ENCODE measurements around the gene RBM47.

The RBM47 gene

GRCh38 chr4:40544221-40544620, 85.4 kb downstream of the RBM47 start:
- DNase-seq (ENCODE audit: low read depth), result no peak
- TF ChIP-seq CTCF (IDR thresholded peaks at IDR 0.05; ENCODE audit: insufficient read depth, low read depth, low read length, missing control alignments), result no peak
- H3K4me3 ChIP-seq (ENCODE audit: low read length), result no peak overlapping the region

- no peak for DNase-seq (ENCODE audit: low read depth)
- no peak for TF ChIP-seq CTCF (IDR thresholded peaks at IDR 0.05; ENCODE audit: insufficient read depth, low read depth, low read length, missing control alignments)
- no peak overlapping the region for H3K4me3 ChIP-seq (ENCODE audit: low read length)
Observed at GRCh38 chr4:40540800-40541199, 88.9 kb downstream of the RBM47 start.

- H3K4me3 ChIP-seq (ENCODE audit: low read length), result no peak overlapping the region
- no peak for DNase-seq (ENCODE audit: low read depth)
- TF ChIP-seq CTCF (IDR thresholded peaks at IDR 0.05; ENCODE audit: insufficient read depth, low read depth, low read length, missing control alignments), result no peak
Observed at GRCh38 chr4:40536032-40536431, 93.6 kb downstream of the RBM47 start.

- no peak overlapping the region for H3K4me3 ChIP-seq (ENCODE audit: low read length)
- TF ChIP-seq CTCF (IDR thresholded peaks at IDR 0.05; ENCODE audit: insufficient read depth, low read depth, low read length, missing control alignments), result no peak
- DNase-seq (ENCODE audit: low read depth), result no peak
Observed at GRCh38 chr4:40531636-40532023, 98.0 kb downstream of the RBM47 start.

GRCh38 chr4:40530961-40531635, 98.6 kb downstream of the RBM47 start:
- H3K4me3 ChIP-seq (ENCODE audit: low read length), result no peak overlapping the region
- no peak for DNase-seq (ENCODE audit: low read depth)
- TF ChIP-seq CTCF (IDR thresholded peaks at IDR 0.05; ENCODE audit: insufficient read depth, low read depth, low read length, missing control alignments), result no peak

GRCh38 chr4:40526741-40527140, 102.9 kb downstream of the RBM47 start:
- DNase-seq (ENCODE audit: low read depth), result no peak
- H3K4me3 ChIP-seq (ENCODE audit: low read length), result no peak overlapping the region
- no peak for TF ChIP-seq CTCF (IDR thresholded peaks at IDR 0.05; ENCODE audit: insufficient read depth, low read depth, low read length, missing control alignments)

All from epithelial cell of esophagus (primary cell).